ENCODE results near the gene TNFSF12. TPM values are rescaled to one million over a fixed set of nuclear protein-coding genes. Genes with fewer than 3 reads are reported as not detected.
A peak's percentile ranks its signal among the peaks of the same experiment; 100 is the strongest.

The TNFSF12 gene, protein sequence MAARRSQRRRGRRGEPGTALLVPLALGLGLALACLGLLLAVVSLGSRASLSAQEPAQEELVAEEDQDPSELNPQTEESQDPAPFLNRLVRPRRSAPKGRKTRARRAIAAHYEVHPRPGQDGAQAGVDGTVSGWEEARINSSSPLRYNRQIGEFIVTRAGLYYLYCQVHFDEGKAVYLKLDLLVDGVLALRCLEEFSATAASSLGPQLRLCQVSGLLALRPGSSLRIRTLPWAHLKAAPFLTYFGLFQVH
- 29.2 and 49.5 TPM in 2 replicates for polyA plus RNA-seq (2011; rRNA removed)
- 3.2 and 4.5 TPM in 2 replicates for polyA minus RNA-seq (2011; rRNA and poly(A)+ RNA removed)

DNA sequence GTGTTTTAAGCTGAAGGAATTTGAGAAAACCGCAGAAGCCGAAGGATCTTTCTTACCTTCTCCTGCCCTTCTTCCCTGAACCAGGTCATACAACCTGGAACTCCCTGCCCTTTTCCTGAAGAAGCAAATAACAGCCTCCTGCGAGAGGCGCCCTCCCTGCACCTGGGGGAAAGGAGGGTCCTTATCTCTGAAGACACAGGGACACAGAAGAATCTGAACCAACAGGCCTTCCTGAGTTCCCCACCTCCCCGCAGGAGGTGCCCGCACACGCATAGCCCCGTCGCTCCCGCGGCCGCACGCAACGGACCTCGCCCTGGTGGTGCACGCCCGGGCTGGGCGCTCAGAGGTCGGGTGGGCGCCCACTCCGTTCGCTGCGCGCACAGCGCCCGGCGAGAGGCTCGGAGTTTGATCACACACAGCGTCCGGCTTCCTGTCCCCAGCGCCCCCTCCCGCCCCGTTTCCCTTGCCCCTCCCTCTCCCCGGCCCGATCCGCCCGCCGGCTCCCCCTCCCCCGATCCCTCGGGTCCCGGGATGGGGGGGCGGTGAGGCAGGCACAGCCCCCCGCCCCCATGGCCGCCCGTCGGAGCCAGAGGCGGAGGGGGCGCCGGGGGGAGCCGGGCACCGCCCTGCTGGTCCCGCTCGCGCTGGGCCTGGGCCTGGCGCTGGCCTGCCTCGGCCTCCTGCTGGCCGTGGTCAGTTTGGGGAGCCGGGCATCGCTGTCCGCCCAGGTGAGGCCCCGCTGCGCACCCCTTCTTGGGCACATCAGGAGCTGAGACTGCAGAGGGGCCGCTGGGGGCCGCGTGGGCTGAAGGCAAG is at the start of gene TNFSF12:
TSS of gene TNFSF12 (plus strand) at position 474 of the 816 bp plus-strand sequence. CDS start at position 570, 96 bp downstream.
- CTCF ChIA-PET: interaction anchor here (0.6 to 5.9 kb wide), 5 partner anchors 12 to 284 kb away, joined by 3 to 41 read pairs (median 4); partner anchors contain the start of gene SENP3
- H3K27me3 ChIP-seq (ENCODE audit: control insufficient read depth, insufficient read depth, low read length): no peaks in the 10 kb centered on the region
- TF ChIP-seq, protein P1, sequence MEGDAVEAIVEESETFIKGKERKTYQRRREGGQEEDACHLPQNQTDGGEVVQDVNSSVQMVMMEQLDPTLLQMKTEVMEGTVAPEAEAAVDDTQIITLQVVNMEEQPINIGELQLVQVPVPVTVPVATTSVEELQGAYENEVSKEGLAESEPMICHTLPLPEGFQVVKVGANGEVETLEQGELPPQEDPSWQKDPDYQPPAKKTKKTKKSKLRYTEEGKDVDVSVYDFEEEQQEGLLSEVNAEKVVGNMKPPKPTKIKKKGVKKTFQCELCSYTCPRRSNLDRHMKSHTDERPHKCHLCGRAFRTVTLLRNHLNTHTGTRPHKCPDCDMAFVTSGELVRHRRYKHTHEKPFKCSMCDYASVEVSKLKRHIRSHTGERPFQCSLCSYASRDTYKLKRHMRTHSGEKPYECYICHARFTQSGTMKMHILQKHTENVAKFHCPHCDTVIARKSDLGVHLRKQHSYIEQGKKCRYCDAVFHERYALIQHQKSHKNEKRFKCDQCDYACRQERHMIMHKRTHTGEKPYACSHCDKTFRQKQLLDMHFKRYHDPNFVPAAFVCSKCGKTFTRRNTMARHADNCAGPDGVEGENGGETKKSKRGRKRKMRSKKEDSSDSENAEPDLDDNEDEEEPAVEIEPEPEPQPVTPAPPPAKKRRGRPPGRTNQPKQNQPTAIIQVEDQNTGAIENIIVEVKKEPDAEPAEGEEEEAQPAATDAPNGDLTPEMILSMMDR (IDR thresholded peaks at IDR 0.05; ENCODE audit: insufficient read depth, low read depth, low read length): peak; percentile 25
- H3K4me3 ChIP-seq (ENCODE audit: low read depth, low read length): peak within 1 kb of the TSS; percentile 68
- DNase-seq (ENCODE audit: low read depth): no peak
- POLR2A ChIA-PET: interaction anchor here (0.6 to 0.7 kb wide), 2 partner anchors 12 to 64 kb away, joined by 3 to 4 read pairs; no protein-coding TSS in a partner anchor
- H3K36me3 ChIP-seq (ENCODE audit: control insufficient read depth, insufficient read depth, low read length): no peaks in the 10 kb centered on the region; the same call in 1 of the 2 replicates

GRCh38 chr17:7499161-7499560 is 49.7 kb upstream of the TNFSF12 start:
- no peaks in the 10 kb centered on the region for H3K27me3 ChIP-seq (ENCODE audit: control insufficient read depth, insufficient read depth, low read length)
- TF ChIP-seq, protein P1 (IDR thresholded peaks at IDR 0.05; ENCODE audit: insufficient read depth, low read depth, low read length): no peak
- ChIA-PET POLR2A (no interaction called here), CTCF (interaction anchor here (0.6 to 3.4 kb wide), 3 partner anchors 15 to 153 kb away, joined by 3 to 18 read pairs (median 3); no protein-coding TSS in a partner anchor)
- H3K36me3 ChIP-seq (ENCODE audit: control insufficient read depth, insufficient read depth, low read length): peaks cover 65% of the 10 kb centered on the region
- DNase-seq (ENCODE audit: low read depth): no peak
- H3K4me3 ChIP-seq (ENCODE audit: low read depth, low read length): no peak overlapping the region

DNA sequence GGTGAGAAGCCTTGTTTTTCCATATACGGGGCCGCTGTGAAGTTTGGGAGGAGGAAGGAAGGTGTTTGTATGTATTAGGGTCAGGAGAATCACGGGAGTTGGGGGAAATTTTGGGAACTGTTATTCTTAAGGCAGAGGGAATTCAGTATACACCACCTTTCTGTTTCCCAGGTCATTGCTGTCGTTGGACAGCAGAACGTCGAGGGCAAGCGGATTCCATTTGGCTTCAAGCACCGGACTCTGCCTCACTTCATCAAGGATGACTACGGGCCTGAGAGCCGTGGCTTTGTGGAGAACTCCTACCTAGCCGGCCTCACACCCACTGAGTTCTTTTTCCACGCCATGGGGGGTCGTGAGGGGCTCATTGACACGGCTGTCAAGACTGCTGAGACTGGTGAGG is 47.1 kb upstream of the TNFSF12 start:
- TF ChIP-seq, protein P1 (IDR thresholded peaks at IDR 0.05; ENCODE audit: insufficient read depth, low read depth, low read length): no peak

GRCh38 chr17:7502171-7502847 is 46.5 kb upstream of the TNFSF12 start:
- peaks cover 60% of the 10 kb centered on the region for H3K36me3 ChIP-seq (ENCODE audit: control insufficient read depth, insufficient read depth, low read length)
- no peak for DNase-seq (ENCODE audit: low read depth)
- no peak overlapping the region for H3K4me3 ChIP-seq (ENCODE audit: low read depth, low read length)
- H3K27me3 ChIP-seq (ENCODE audit: control insufficient read depth, insufficient read depth, low read length): no peaks in the 10 kb centered on the region
- TF ChIP-seq, protein P1 (IDR thresholded peaks at IDR 0.05; ENCODE audit: insufficient read depth, low read depth, low read length): no peak
- CTCF ChIA-PET: interaction anchor here (0.8 to 2.9 kb wide), 5 partner anchors 12 to 59 kb away, joined by 3 to 19 read pairs (median 4); partner anchors contain the start of gene SENP3
- POLR2A ChIA-PET: no interaction called here

More for the DNA sequence above, 47.1 kb upstream of the TNFSF12 start:
- DNase-seq (ENCODE audit: low read depth): no peak
- no peak overlapping the region for H3K4me3 ChIP-seq (ENCODE audit: low read depth, low read length)
- H3K27me3 ChIP-seq (ENCODE audit: control insufficient read depth, insufficient read depth, low read length): no peaks in the 10 kb centered on the region
- ChIA-PET POLR2A (no interaction called here), CTCF (interaction anchor here (0.9 to 2.9 kb wide), 2 partner anchors 12 to 87 kb away, joined by 3 to 19 read pairs; no protein-coding TSS in a partner anchor)
- H3K36me3 ChIP-seq (ENCODE audit: control insufficient read depth, insufficient read depth, low read length): peaks cover 63% of the 10 kb centered on the region
